Activated CD4-positive, alpha-beta T cell treated with anti-CD3 and anti-CD28 coated beads, Interleukin-2, amount 10 ng/mL, durations not matched to agents 7 days and 5 days (primary cell): ENCODE data around the gene CD248. TPM values are rescaled to one million over a fixed set of nuclear protein-coding genes. Genes with fewer than 3 reads are reported as not detected.
"Not testable (repeated sequence)": the region's sequence is repeated elsewhere in the genome, so short reads cannot be mapped to it uniquely, and the experiment has no call there.

Source experiments
- CTCF ChIA-PET: fragments of 350-600 bp; sonication (Branson Sonifier 250); formaldehyde crosslinking; loops from one replicate; lab custom pipeline; 2021; ENCODE audit warnings: antibody characterized with exemption; lab: Charles Lee
- POLR2A ChIA-PET: fragments of 350-600 bp; sonication (Branson Sonifier 250); formaldehyde crosslinking; loops from one replicate; lab custom pipeline; 2021; ENCODE audit warnings: antibody characterized with exemption; lab: Charles Lee
- DNase-seq: peaks from one replicate; pipeline ENCODE4 v3.0.0-alpha.2; 2020
- H3K27ac Mint-ChIP-seq: one replicate; pipeline ENCODE4 v1.8.0; 2021; ENCODE audit warnings: mild to moderate bottlenecking, moderate library complexity, mixed read lengths
- H3K27me3 Mint-ChIP-seq: one replicate; pipeline ENCODE4 v1.8.0; 2021; ENCODE audit warnings: mixed read lengths
- H3K36me3 Mint-ChIP-seq: one replicate; pipeline ENCODE4 v1.8.0; 2021; ENCODE audit warnings: low read depth, mixed read lengths
- H3K4me1 Mint-ChIP-seq: one replicate; pipeline ENCODE4 v1.8.0; 2021; ENCODE audit warnings: mixed read lengths
- H3K4me3 Mint-ChIP-seq: one replicate; pipeline ENCODE4 v1.8.0; 2021; ENCODE audit warnings: mild to moderate bottlenecking, moderate library complexity, mixed read lengths
- H3K9me3 Mint-ChIP-seq: one replicate; pipeline ENCODE4 v1.8.0; 2021; ENCODE audit warnings: mixed read lengths
- total RNA-seq, 2 experiments: library from RNA; stranded (reverse); gene quantifications; one replicate each; pipeline ENCODE4 v1.2.3, GENCODE V29; 2021

Gene CD248
- total RNA-seq, 2 experiments from 2014 or later: 2.4 to 2.5 TPM

DNA sequence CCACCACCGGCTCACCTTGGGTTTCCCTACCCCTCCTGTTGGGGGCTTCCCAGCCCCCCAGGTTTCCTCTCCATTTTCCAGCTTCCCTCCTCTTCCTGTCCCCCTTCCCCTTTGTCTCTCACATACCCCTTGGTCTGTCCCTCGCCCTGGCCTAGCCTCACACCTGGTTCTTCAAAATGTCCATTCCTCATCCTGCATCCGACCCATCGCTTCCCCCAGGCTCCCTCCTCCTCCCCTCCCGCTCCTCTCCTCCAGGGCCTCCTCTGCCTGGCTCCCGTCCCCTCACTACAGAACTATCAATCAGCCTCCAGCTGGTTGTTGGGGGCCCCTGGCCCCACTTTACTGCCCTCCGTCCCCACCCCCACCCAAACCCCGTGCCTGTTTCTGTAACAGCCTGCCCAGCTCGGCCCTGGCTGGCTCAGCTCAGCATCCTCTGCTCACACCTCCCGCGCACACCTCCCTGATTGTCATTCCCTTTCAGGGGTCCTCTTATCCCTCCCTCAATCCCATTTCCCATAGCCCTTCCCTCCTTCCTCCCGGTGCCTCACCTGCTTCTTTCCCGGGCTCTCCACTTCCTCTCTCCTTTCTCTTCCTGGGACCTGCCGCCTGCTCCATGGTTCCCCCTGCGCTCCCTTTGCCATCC, 37.6 kb downstream of the CD248 start:
- Mint-ChIP-seq H3K27me3 (peaks cover 3% of the 10 kb centered on the region), H3K27ac (peak overlapping the region; percentile 11), H3K4me1 (peaks cover 35% of the 10 kb centered on the region), H3K4me3 (peak overlapping the region; percentile 55), H3K36me3 (peaks cover 19% of the 10 kb centered on the region), H3K9me3 (no peaks in the 10 kb centered on the region)
- DNase-seq: no peak
- ChIA-PET POLR2A (no interaction called here), CTCF (interaction anchor here (0.8 to 1.5 kb wide), 4 partner anchors 21 to 568 kb away, joined by 3 to 4 read pairs (median 3); partner anchors contain the start of gene KAT5)

GRCh38 chr11:66278363-66279091, 38.3 kb downstream of the CD248 start:
- Mint-ChIP-seq H3K27ac (no peak overlapping the region), H3K27me3 (peaks cover 3% of the 10 kb centered on the region), H3K4me1 (peaks cover 36% of the 10 kb centered on the region), H3K4me3 (peak overlapping the region; percentile 55), H3K9me3 (no peaks in the 10 kb centered on the region), H3K36me3 (peaks cover 24% of the 10 kb centered on the region)
- DNase-seq: no peak
- ChIA-PET POLR2A (no interaction called here), CTCF (interaction anchor here (0.8 to 1.5 kb wide), 2 partner anchors 34 to 259 kb away, joined by 3 to 4 read pairs; no protein-coding TSS in a partner anchor)

DNA sequence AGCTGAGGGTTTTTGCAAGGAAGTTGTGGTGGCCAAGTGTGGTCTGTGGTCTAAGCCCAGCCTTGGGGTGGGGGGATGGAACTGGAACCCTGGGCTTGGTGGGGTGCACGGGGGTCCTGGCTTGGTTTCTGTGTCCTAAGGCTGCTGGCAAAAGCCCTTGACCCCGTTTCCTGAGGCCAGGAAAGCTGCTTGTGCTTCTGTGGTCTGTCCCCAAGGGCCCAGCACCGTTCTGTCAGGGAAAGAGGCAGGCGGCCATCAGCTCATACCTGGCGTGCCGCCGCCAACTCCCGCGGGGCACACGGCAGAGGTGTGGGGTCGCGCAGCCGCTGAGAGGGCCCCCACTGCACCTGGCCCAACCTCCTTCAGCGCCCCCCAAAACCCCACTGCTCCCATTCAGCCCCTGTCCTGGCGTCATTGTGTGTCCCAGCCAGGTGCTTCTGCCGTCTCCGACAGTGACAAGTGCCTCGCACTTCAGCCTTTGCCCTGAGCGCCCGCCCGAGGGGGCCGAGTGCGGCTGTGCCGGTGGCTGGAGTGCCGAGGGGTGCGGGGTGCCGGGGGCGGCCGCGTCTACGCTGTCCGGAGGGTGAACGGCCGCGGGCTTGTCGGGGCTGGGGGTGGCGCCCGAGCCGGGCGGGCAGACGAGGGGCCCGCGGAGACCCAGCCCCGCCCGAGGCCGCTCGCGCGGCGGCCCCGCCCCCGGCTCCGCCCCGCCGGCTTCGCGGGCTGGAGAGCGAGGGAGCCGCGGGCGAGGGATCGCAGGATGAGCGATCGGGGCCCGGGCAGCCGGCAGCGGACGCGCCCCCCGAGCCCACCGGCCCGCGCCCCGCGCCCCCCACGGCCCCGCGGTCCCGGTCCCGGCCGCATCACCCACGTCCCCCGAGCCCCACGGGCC, 39.1 kb downstream of the CD248 start, which contains the start of gene CNIH2:
Gene CNIH2, plus strand, starts transcription at position 705 of the 892 bp plus-strand sequence. CDS start 282 bp downstream, outside the sequence.
- H3K9me3 Mint-ChIP-seq: no peaks in the 10 kb centered on the region
- ChIA-PET CTCF (interaction anchor here (0.9 kb wide), 1 partner anchor 55 kb away, joined by 4 read pairs; no protein-coding TSS in a partner anchor), POLR2A (no interaction called here)
- peak; percentile 36 for DNase-seq
- H3K27me3 Mint-ChIP-seq: peaks cover 3% of the 10 kb centered on the region
- peak within 1 kb of the TSS; percentile 55 for H3K4me3 Mint-ChIP-seq
- no peak within 1 kb of the TSS for H3K27ac Mint-ChIP-seq
- peaks cover 32% of the 10 kb centered on the region for H3K36me3 Mint-ChIP-seq
- peaks cover 33% of the 10 kb centered on the region for H3K4me1 Mint-ChIP-seq

DNA sequence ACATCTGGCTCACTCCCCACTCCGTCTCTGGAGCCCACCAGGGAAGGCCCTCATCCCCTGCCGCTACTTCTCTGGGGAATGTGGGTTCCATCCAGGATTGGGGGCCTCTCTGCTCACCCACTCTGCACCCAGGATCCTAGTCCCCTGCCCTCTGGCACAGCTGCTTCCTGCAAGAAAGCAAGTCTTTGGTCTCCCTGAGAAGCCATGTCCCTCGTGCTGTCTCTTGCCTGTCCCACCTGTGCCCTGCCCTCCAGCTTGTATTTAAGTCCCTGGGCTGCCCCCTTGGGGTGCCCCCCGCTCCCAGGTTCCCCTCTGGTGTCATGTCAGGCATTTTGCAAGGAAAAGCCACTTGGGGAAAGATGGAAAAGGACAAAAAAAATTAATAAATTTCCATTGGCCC, 39.8 kb downstream of the CD248 start:
- POLR2A ChIA-PET, DNase-seq, H3K27me3 Mint-ChIP-seq, H3K27ac Mint-ChIP-seq, H3K9me3 Mint-ChIP-seq: not testable (repeated sequence)
- Mint-ChIP-seq H3K4me1 (peaks cover 32% of the 10 kb centered on the region), H3K4me3 (peak overlapping the region; percentile 3), H3K36me3 (peaks cover 36% of the 10 kb centered on the region)
- CTCF ChIA-PET: interaction anchor here (0.9 kb wide), 1 partner anchor 55 kb away, joined by 4 read pairs; no protein-coding TSS in a partner anchor

- DNase-seq, CTCF ChIA-PET, POLR2A ChIA-PET, H3K4me3 Mint-ChIP-seq, H3K27ac Mint-ChIP-seq, H3K9me3 Mint-ChIP-seq, H3K27me3 Mint-ChIP-seq: not testable (repeated sequence)
- H3K36me3 Mint-ChIP-seq: peaks cover 41% of the 10 kb centered on the region
- peaks cover 32% of the 10 kb centered on the region for H3K4me1 Mint-ChIP-seq
Measured at GRCh38 chr11:66276619-66277018, 40.2 kb downstream of the CD248 start.

GRCh38 chr11:66275984-66276612, 40.7 kb downstream of the CD248 start:
- ChIA-PET CTCF (no interaction called here), POLR2A (no interaction called here)
- Mint-ChIP-seq H3K4me3 (no peak overlapping the region), H3K27me3 (peaks cover 3% of the 10 kb centered on the region), H3K9me3 (no peaks in the 10 kb centered on the region), H3K4me1 (peaks cover 30% of the 10 kb centered on the region), H3K27ac (no peak overlapping the region), H3K36me3 (peaks cover 42% of the 10 kb centered on the region)
- DNase-seq: no peak

DNA sequence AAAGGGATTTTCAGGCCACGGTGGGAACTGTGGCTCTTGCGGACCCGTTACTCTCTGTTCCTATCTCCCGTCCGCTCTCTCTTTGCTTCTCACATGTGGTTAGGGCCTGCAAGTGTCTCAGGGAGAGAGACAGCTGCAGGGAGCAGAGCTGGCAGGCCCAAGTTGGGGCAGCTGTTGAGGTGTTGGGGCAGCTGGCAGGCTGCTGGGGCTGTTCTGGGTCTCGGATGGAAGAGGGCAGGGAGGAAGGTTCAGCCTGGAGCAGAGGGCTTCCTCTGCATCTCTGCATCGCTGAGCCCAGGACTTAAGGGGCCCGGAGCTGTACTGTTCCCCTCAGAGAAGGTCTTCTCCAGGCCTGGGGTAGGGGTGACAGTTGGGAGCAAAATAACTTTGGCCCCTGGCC, 41.4 kb downstream of the CD248 start:
- Mint-ChIP-seq H3K9me3 (no peaks in the 10 kb centered on the region), H3K36me3 (peaks cover 47% of the 10 kb centered on the region), H3K4me3 (no peak overlapping the region), H3K27ac (no peak overlapping the region), H3K4me1 (peaks cover 34% of the 10 kb centered on the region), H3K27me3 (peaks cover 3% of the 10 kb centered on the region)
- DNase-seq: no peak
- CTCF ChIA-PET: no interaction called here
- POLR2A ChIA-PET: no interaction called here

DNA sequence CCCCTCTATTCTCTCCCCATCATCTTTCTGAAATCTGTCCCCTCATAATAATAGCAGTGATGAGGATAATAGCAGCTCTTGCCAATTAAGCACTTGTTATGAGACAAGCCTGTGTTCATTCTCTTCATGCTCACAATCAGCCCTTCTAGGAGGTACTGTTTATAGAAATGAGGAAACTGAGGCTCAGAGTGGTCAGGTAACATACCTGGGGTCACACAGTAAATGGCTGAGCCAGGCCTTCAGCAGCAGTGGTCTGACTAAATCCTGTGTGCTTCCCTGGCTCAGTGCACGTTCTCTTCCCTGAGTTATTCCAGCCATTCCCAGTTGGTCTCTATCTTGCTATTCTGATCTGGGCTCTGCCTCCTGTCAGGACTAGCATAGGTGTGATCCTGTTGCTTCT, 42.6 kb downstream of the CD248 start:
- POLR2A ChIA-PET: no interaction called here
- peaks cover 52% of the 10 kb centered on the region for H3K36me3 Mint-ChIP-seq
- no peak for DNase-seq
- peaks cover 41% of the 10 kb centered on the region for H3K4me1 Mint-ChIP-seq
- H3K27me3 Mint-ChIP-seq: no peaks in the 10 kb centered on the region
- CTCF ChIA-PET: interaction anchor here (4.5 kb wide), 1 partner anchor 9 kb away, joined by 43 read pairs; no protein-coding TSS in a partner anchor
- H3K27ac Mint-ChIP-seq: no peak overlapping the region
- no peaks in the 10 kb centered on the region for H3K9me3 Mint-ChIP-seq
- H3K4me3 Mint-ChIP-seq: no peak overlapping the region

DNA sequence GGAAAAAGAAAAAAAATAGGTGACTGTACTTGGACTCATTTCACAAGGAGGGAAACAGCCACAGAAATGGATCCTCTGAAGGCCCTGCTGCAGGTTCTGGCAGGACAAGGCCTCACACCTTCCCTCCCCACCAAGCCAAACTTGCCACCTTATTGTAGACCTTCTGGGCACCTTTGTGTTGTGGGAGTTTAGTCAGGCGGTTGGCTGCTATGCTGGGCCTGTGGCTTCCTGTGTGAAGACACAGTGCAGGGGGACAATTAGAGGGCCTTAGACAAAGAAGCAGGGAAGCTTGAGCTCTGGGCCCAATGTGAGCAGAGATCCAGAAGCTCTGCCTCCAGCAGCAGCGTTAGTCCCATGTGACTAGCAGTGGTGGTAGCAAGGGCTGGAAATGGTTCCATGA, 44.2 kb downstream of the CD248 start:
- ChIA-PET POLR2A (interaction anchor here (0.6 to 0.8 kb wide), 2 partner anchors 11 to 16 kb away, joined by 3 read pairs; partner anchors contain the start of gene YIF1A), CTCF (interaction anchor here (1.1 to 4.5 kb wide), 4 partner anchors 10 to 50 kb away, joined by 3 to 43 read pairs (median 4); partner anchors contain the start of gene YIF1A)
- Mint-ChIP-seq H3K4me3 (no peak overlapping the region), H3K27me3 (no peaks in the 10 kb centered on the region), H3K9me3 (no peaks in the 10 kb centered on the region), H3K36me3 (peaks cover 54% of the 10 kb centered on the region), H3K27ac (no peak overlapping the region), H3K4me1 (peaks cover 45% of the 10 kb centered on the region)
- DNase-seq: no peak

- no peaks in the 10 kb centered on the region for H3K9me3 Mint-ChIP-seq
- peaks cover 55% of the 10 kb centered on the region for H3K36me3 Mint-ChIP-seq
- no peak overlapping the region for H3K27ac Mint-ChIP-seq
- peaks cover 48% of the 10 kb centered on the region for H3K4me1 Mint-ChIP-seq
- DNase-seq: no peak
- no peaks in the 10 kb centered on the region for H3K27me3 Mint-ChIP-seq
- POLR2A ChIA-PET: interaction anchor here (1.5 kb wide), 1 partner anchor 17 kb away, joined by 5 read pairs; the partner anchor contains the start of gene YIF1A
- CTCF ChIA-PET: interaction anchor here (0.6 to 4.5 kb wide), 3 partner anchors 11 to 124 kb away, joined by 3 to 43 read pairs (median 5); partner anchors contain the start of gene YIF1A
- H3K4me3 Mint-ChIP-seq: no peak overlapping the region
Measured at GRCh38 chr11:66271816-66272215, 45.0 kb downstream of the CD248 start.

GRCh38 chr11:66268952-66269905, 47.6 kb downstream of the CD248 start:
- peaks cover 44% of the 10 kb centered on the region for H3K36me3 Mint-ChIP-seq
- peaks cover 48% of the 10 kb centered on the region for H3K4me1 Mint-ChIP-seq

More at GRCh38 chr11:66268952-66269905, 47.6 kb downstream of the CD248 start:
- Mint-ChIP-seq H3K27ac (peak overlapping the region; percentile 90), H3K4me3 (peak overlapping the region; percentile 88), H3K27me3 (no peaks in the 10 kb centered on the region), H3K9me3 (no peaks in the 10 kb centered on the region)
- CTCF ChIA-PET: interaction anchor here (1.4 to 3.8 kb wide), 4 partner anchors 13 to 47 kb away, joined by 3 to 27 read pairs (median 10); partner anchors contain the start of gene YIF1A
- POLR2A ChIA-PET: no interaction called here
- no peak for DNase-seq
